H9 (cell line): ENCODE data around the gene ZNF319. TPM values are rescaled to one million over a fixed set of nuclear protein-coding genes. Genes with fewer than 3 reads are reported as not detected.

Source experiments
- DNase-seq: peaks from one replicate; pipeline ENCODE4 v3.0.0-alpha.2; 2017
- H2AFZ ChIP-seq: one replicate; pipeline ENCODE4 v1.6.1; 2013; ENCODE audit warnings: mild to moderate bottlenecking, low read length, control low read depth, moderate library complexity
- H2AK5ac ChIP-seq: 2 replicates; pipeline ENCODE4 v1.6.1; 2013; ENCODE audit warnings: low read length, control low read depth, mixed read lengths; ENCODE audit not compliant: insufficient read length
- H2BK120ac ChIP-seq: one replicate; pipeline ENCODE4 v1.6.1; 2013; ENCODE audit warnings: low read depth, mild to moderate bottlenecking, low read length, control low read depth, inconsistent platforms; ENCODE audit not compliant: poor library complexity, severe bottlenecking
- H2BK12ac ChIP-seq: 2 replicates; pipeline ENCODE4 v1.6.1; 2013; ENCODE audit warnings: low read length, control low read depth, mixed read lengths, low read depth; ENCODE audit not compliant: insufficient read length
- H2BK15ac ChIP-seq: 2 replicates; pipeline ENCODE4 v1.6.1; 2013; ENCODE audit warnings: low read depth, low read length, control low read depth
- H2BK20ac ChIP-seq: one replicate; pipeline ENCODE4 v1.6.1; 2013; ENCODE audit warnings: low read depth, mild to moderate bottlenecking, low read length, control low read depth, inconsistent platforms; ENCODE audit not compliant: poor library complexity, severe bottlenecking
- H2BK5ac ChIP-seq: 2 replicates; pipeline ENCODE4 v1.6.1; 2013; ENCODE audit warnings: low read length, control low read depth, mixed read lengths; ENCODE audit not compliant: insufficient read length
- H3K14ac ChIP-seq: 2 replicates; pipeline ENCODE4 v1.6.1; 2013; ENCODE audit warnings: low read length, control low read depth; ENCODE audit not compliant: insufficient read depth
- H3K18ac ChIP-seq: 2 replicates; pipeline ENCODE4 v1.6.1; 2013; ENCODE audit warnings: low read depth, mild to moderate bottlenecking, mixed read lengths, low read length, control low read depth; ENCODE audit not compliant: insufficient read length
- H3K23ac ChIP-seq: 2 replicates; pipeline ENCODE4 v1.6.1; 2013; ENCODE audit warnings: low read length, control low read depth, mixed read lengths, low read depth; ENCODE audit not compliant: insufficient read length
- H3K23me2 ChIP-seq: 2 replicates; pipeline ENCODE4 v1.6.1; 2013; ENCODE audit warnings: low read depth, mild to moderate bottlenecking, mixed read lengths, low read length, control low read depth; ENCODE audit not compliant: insufficient read length, poor library complexity, severe bottlenecking
- H3K27ac ChIP-seq: 2 replicates; pipeline ENCODE4 v1.5.1; 2013; ENCODE audit warnings: low read length, control low read depth, mixed read lengths, low read depth; ENCODE audit not compliant: insufficient read length
- H3K27me3 ChIP-seq: 2 replicates; pipeline ENCODE4 v1.6.1; 2013; ENCODE audit warnings: low read length, control low read depth, inconsistent platforms; ENCODE audit not compliant: insufficient read depth
- H3K4ac ChIP-seq: 2 replicates; pipeline ENCODE4 v1.6.1; 2013; ENCODE audit warnings: low read depth, mild to moderate bottlenecking, control low read depth, inconsistent platforms, low read length, moderate library complexity
- H3K4me1 ChIP-seq: 2 replicates; pipeline ENCODE4 v1.6.1; 2013; ENCODE audit warnings: low read length, control low read depth, inconsistent platforms; ENCODE audit not compliant: insufficient read depth
- H3K4me2 ChIP-seq: 2 replicates; pipeline ENCODE4 v1.6.1; 2013; ENCODE audit warnings: low read length, control low read depth, mixed read lengths; ENCODE audit not compliant: insufficient read length, insufficient read depth
- H3K56ac ChIP-seq: 2 replicates; pipeline ENCODE4 v1.6.1; 2013; ENCODE audit warnings: low read depth, mild to moderate bottlenecking, mixed read lengths, low read length, control low read depth; ENCODE audit not compliant: insufficient read length
- H3K79me1 ChIP-seq: 2 replicates; pipeline ENCODE4 v1.6.1; 2013; ENCODE audit warnings: low read depth, mild to moderate bottlenecking, moderate library complexity, low read length, control low read depth, inconsistent platforms; ENCODE audit not compliant: insufficient read depth, poor library complexity, severe bottlenecking
- H3K79me2 ChIP-seq: 2 replicates; pipeline ENCODE4 v1.6.1; 2013; ENCODE audit warnings: low read length, control low read depth, inconsistent platforms; ENCODE audit not compliant: insufficient read depth
- H3K9ac ChIP-seq: 2 replicates; pipeline ENCODE4 v1.6.1; 2013; ENCODE audit warnings: low read length, control low read depth, mixed read lengths; ENCODE audit not compliant: insufficient read length; ENCODE audit errors: extremely low read depth
- H3K9me3 ChIP-seq: one replicate; pipeline ENCODE4 v1.6.1; 2013; ENCODE audit warnings: low read depth, low read length, inconsistent platforms; ENCODE audit not compliant: control insufficient read depth
- H3T11ph ChIP-seq: one replicate; pipeline ENCODE4 v1.6.1; 2013; ENCODE audit warnings: mild to moderate bottlenecking, low read length, control low read depth, inconsistent platforms
- H4K20me1 ChIP-seq: one replicate; pipeline ENCODE4 v1.6.1; 2013; ENCODE audit not compliant: control insufficient read depth, insufficient read length, insufficient read depth
- H4K5ac ChIP-seq: 2 replicates; pipeline ENCODE4 v1.6.1; 2013; ENCODE audit warnings: low read depth, mild to moderate bottlenecking, mixed read lengths, low read length, control low read depth; ENCODE audit not compliant: insufficient read length
- H4K8ac ChIP-seq: replicated peaks from 2 replicates; pipeline ENCODE4 v1.6.1; 2013; ENCODE audit warnings: low read length, control low read depth, mixed read lengths, low read depth; ENCODE audit not compliant: insufficient read length
- H4K91ac ChIP-seq: 2 replicates; pipeline ENCODE4 v1.6.1; 2013; ENCODE audit warnings: low read depth, mild to moderate bottlenecking, moderate library complexity, mixed read lengths, low read length, control low read depth; ENCODE audit not compliant: insufficient read length
- H3K27ac Mint-ChIP-seq, 3 experiments: 2 replicates in 2 of 3; 3 replicates in 1 of 3; pipeline ENCODE4 v1.8.0; 2020 to 2021; ENCODE audit warnings: mixed read lengths in 3 of 3, mild to moderate bottlenecking in 1 of 3, moderate library complexity in 1 of 3
- H3K27me3 Mint-ChIP-seq: 2 replicates; pipeline ENCODE4 v1.8.0; 2021; ENCODE audit warnings: low read depth, mild to moderate bottlenecking, moderate library complexity, mixed read lengths
- H3K36me3 Mint-ChIP-seq, 3 experiments: 2 replicates in 2 of 3; 3 replicates in 1 of 3; pipeline ENCODE4 v1.8.0; 2020 to 2021; ENCODE audit warnings: low read depth in 3 of 3, mixed read lengths in 3 of 3; ENCODE audit not compliant: insufficient read depth in 1 of 3
- H3K4me1 Mint-ChIP-seq, 2 experiments: 2 replicates each; pipeline ENCODE4 v1.8.0; 2020; ENCODE audit warnings: mixed read lengths in 2 of 2
- H3K4me3 Mint-ChIP-seq, 2 experiments: 2 replicates in 1 of 2; 3 replicates in 1 of 2; pipeline ENCODE4 v1.8.0; 2020 to 2021; ENCODE audit warnings: mild to moderate bottlenecking in 2 of 2, mixed read lengths in 2 of 2, moderate library complexity in 1 of 2
- H3K9me3 Mint-ChIP-seq, 2 experiments: 2 replicates in 1 of 2; 3 replicates in 1 of 2; pipeline ENCODE4 v1.8.0; 2020; ENCODE audit warnings: mild to moderate bottlenecking in 2 of 2, mixed read lengths in 2 of 2, moderate library complexity in 1 of 2
- WGBS: extraction: QIAGEN DNeasy Blood & Tissue Kit; methylation state at CpG from one replicate; pipeline ENCODE4 v1.1.7; 2013; ENCODE audit warnings: missing lambda C conversion rate, low lambda C conversion rate, mixed read lengths; ENCODE audit not compliant: insufficient read length; ENCODE audit errors: extremely low coverage; 5-methylcytosine and 5-hydroxymethylcytosine counted together
- total RNA-seq: library from RNA; stranded (reverse); gene quantifications from 2 replicates; pipeline ENCODE4 v1.2.1, GENCODE V29; 2021
- TF ChIP-seq, protein P1 (sequence below): fragments of 200-600 bp; sonication (generic); conservative IDR thresholded peaks from 3 replicates; pipeline ENCODE4 v1.8.0; 2021; ENCODE audit warnings: antibody characterized with exemption, mild to moderate bottlenecking

ZNF319 gene
- total RNA-seq, 1 experiment from 2014 or later, result 5.6 TPM

DNA sequence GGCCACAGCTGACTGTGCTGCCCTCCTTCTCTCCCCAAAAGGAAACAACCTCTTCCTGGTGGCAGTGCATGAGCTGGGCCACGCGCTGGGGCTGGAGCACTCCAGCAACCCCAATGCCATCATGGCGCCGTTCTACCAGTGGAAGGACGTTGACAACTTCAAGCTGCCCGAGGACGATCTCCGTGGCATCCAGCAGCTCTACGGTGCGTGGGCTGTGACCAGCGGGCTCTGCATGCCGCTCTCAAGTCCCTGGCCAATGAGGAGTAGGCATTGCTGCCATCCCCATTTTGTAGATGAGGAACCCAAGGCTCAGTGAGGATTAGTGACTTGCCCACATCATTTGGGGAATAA lies 40.0 kb upstream of the ZNF319 start:
- H3K27me3 ChIP-seq, result no peaks in the 10 kb centered on the region
- no peak overlapping the region for H3K14ac ChIP-seq
- H4K91ac ChIP-seq, result no peak overlapping the region
- H3K56ac ChIP-seq, result no peak overlapping the region
- H3K27ac Mint-ChIP-seq, result no peak overlapping the region; a peak in 1 of 7 replicates
- no peaks in the 10 kb centered on the region; a peak in 1 of 5 replicates for H3K9me3 Mint-ChIP-seq
- H4K20me1 ChIP-seq, result no peaks in the 10 kb centered on the region
- WGBS, result no CpG with 5 or more reads among the region's 12 CpGs
- H3T11ph ChIP-seq, result no peak overlapping the region
- H2BK12ac ChIP-seq, result no peak overlapping the region
- no peaks in the 10 kb centered on the region for H3K79me2 ChIP-seq
- H2BK20ac ChIP-seq, result no peak overlapping the region
- no peak overlapping the region for H2BK15ac ChIP-seq
- no peak overlapping the region for H2AFZ ChIP-seq
- no peak overlapping the region for H3K9ac ChIP-seq
- peaks cover 13 to 74% (median 56%) of the 10 kb centered on the region in 3 experiments for H3K36me3 Mint-ChIP-seq
- no peak overlapping the region for H2BK120ac ChIP-seq
- no peak for DNase-seq
- H3K79me1 ChIP-seq, result no peaks in the 10 kb centered on the region
- no peak overlapping the region for H4K8ac ChIP-seq
- no peak overlapping the region for H3K23ac ChIP-seq
- TF ChIP-seq, protein P1, sequence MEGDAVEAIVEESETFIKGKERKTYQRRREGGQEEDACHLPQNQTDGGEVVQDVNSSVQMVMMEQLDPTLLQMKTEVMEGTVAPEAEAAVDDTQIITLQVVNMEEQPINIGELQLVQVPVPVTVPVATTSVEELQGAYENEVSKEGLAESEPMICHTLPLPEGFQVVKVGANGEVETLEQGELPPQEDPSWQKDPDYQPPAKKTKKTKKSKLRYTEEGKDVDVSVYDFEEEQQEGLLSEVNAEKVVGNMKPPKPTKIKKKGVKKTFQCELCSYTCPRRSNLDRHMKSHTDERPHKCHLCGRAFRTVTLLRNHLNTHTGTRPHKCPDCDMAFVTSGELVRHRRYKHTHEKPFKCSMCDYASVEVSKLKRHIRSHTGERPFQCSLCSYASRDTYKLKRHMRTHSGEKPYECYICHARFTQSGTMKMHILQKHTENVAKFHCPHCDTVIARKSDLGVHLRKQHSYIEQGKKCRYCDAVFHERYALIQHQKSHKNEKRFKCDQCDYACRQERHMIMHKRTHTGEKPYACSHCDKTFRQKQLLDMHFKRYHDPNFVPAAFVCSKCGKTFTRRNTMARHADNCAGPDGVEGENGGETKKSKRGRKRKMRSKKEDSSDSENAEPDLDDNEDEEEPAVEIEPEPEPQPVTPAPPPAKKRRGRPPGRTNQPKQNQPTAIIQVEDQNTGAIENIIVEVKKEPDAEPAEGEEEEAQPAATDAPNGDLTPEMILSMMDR, result no peak
- no peak overlapping the region for H3K4me2 ChIP-seq
- H3K27ac ChIP-seq, result no peak overlapping the region
- H3K9me3 ChIP-seq, result no peaks in the 10 kb centered on the region
- no peaks in the 10 kb centered on the region for H3K27me3 Mint-ChIP-seq
- H3K4ac ChIP-seq, result no peak overlapping the region
- H3K4me1 Mint-ChIP-seq, result no peaks in the 10 kb centered on the region
- H3K23me2 ChIP-seq, result no peaks in the 10 kb centered on the region
- no peak overlapping the region for H2AK5ac ChIP-seq
- H4K5ac ChIP-seq, result no peak overlapping the region
- no peak overlapping the region for H3K18ac ChIP-seq
- no peak overlapping the region for H3K4me3 Mint-ChIP-seq
- H3K4me1 ChIP-seq, result no peaks in the 10 kb centered on the region
- H2BK5ac ChIP-seq, result no peak overlapping the region
